H1 (cell line): ENCODE results near the gene BOK. TPM values are rescaled to one million over a fixed set of nuclear protein-coding genes. Genes with fewer than 3 reads are reported as not detected.

Experiments used
- CTCF ChIA-PET: fragments of 300-600 bp; sonication (Branson Sonifier 250); formaldehyde crosslinking; loops from one replicate; lab custom pipeline; 2021; ENCODE audit not compliant: partially characterized antibody; lab: Charles Lee
- POLR2A ChIA-PET: fragments of 300-600 bp; sonication (Branson Sonifier 250); formaldehyde crosslinking; loops from one replicate; lab custom pipeline; 2021; ENCODE audit warnings: inconsistent platforms; ENCODE audit not compliant: partially characterized antibody; lab: Charles Lee
- DNase-seq, 2 experiments: peaks; one replicate each; pipeline versions ENCODE4 v3.0.0 to v3.0.0-alpha.2; 2010 to 2022; ENCODE audit warnings: low spot score in 2 of 2, low read depth in 1 of 2, mixed read lengths in 1 of 2
- FAIRE-seq: peaks from 2 replicates; lab custom pipeline; 2011; peaks lifted over from hg19 to GRCh38; lab: Jason Lieb, UNC
- H2AFZ ChIP-seq: 2 replicates; pipeline ENCODE4 v1.8.1; 2012; ENCODE audit warnings: low read length, inconsistent platforms
- H2AK5ac ChIP-seq: 2 replicates; pipeline ENCODE4 v1.6.1; 2013; ENCODE audit warnings: low read depth, low read length
- H2BK120ac ChIP-seq: replicated peaks from 2 replicates; pipeline ENCODE3; 2013; ENCODE audit warnings: low read depth, low read length, inconsistent platforms
- H2BK12ac ChIP-seq: 2 replicates; pipeline ENCODE4 v1.6.1; 2013; ENCODE audit warnings: low read depth, low read length
- H2BK15ac ChIP-seq: 2 replicates; pipeline ENCODE4 v1.6.1; 2013; ENCODE audit warnings: low read length
- H2BK20ac ChIP-seq: 2 replicates; pipeline ENCODE4 v1.6.1; 2013; ENCODE audit warnings: low read length
- H2BK5ac ChIP-seq: 2 replicates; pipeline ENCODE4 v1.6.1; 2013; ENCODE audit warnings: low read depth, low read length
- H3K14ac ChIP-seq: 2 replicates; pipeline ENCODE4 v1.6.1; 2013; ENCODE audit warnings: inconsistent platforms; ENCODE audit not compliant: insufficient read length
- H3K18ac ChIP-seq: 2 replicates; pipeline ENCODE4 v1.6.1; 2013; ENCODE audit warnings: low read length; ENCODE audit errors: extremely low read depth
- H3K23ac ChIP-seq: 2 replicates; pipeline ENCODE4 v1.6.1; 2013; ENCODE audit warnings: inconsistent platforms; ENCODE audit not compliant: insufficient read length
- H3K23me2 ChIP-seq: 2 replicates; pipeline ENCODE4 v1.6.1; 2013; ENCODE audit warnings: low read depth, low read length
- H3K27ac ChIP-seq: 2 replicates; pipeline ENCODE4 v1.6.1; 2011; ENCODE audit warnings: low read depth, low read length, inconsistent platforms
- H3K27me3 ChIP-seq, 4 experiments: replicated peaks in 1 of 4; 1 replicate in 1 of 4; 2 replicates in 3 of 4; pipeline versions ENCODE4 v1.6.1 to v1.8.1; 2011 to 2013; ENCODE audit warnings: low read length in 3 of 4, mild to moderate bottlenecking in 3 of 4, inconsistent platforms in 2 of 4, mixed read lengths in 2 of 4, moderate library complexity in 1 of 4; ENCODE audit not compliant: control insufficient read depth in 3 of 4, insufficient read depth in 3 of 4; ENCODE audit errors: extremely low read depth in 1 of 4
- H3K36me3 ChIP-seq, 4 experiments: 2 replicates each; pipeline versions ENCODE4 v1.6.1 to v1.8.1; 2011 to 2013; ENCODE audit warnings: mild to moderate bottlenecking in 4 of 4, low read length in 3 of 4, moderate library complexity in 2 of 4, control low read depth in 1 of 4, inconsistent platforms in 1 of 4; ENCODE audit not compliant: insufficient read depth in 4 of 4, control insufficient read depth in 2 of 4
- H3K4ac ChIP-seq: replicated peaks from 2 replicates; pipeline ENCODE3; 2013; ENCODE audit warnings: low read length, low read depth, mixed read lengths, inconsistent platforms; ENCODE audit not compliant: insufficient read length
- H3K4me1 ChIP-seq, 4 experiments: replicated peaks in 1 of 4; 1 replicate in 1 of 4; 2 replicates in 3 of 4; pipeline versions ENCODE4 v1.6.1 to v1.8.1; 2011 to 2013; ENCODE audit warnings: low read length in 3 of 4, inconsistent platforms in 2 of 4, mixed read lengths in 1 of 4; ENCODE audit not compliant: insufficient read depth in 4 of 4, control insufficient read depth in 3 of 4
- H3K4me2 ChIP-seq, 2 experiments: 2 replicates each; pipeline versions ENCODE4 v1.6.1 to v1.8.1; 2011 to 2013; ENCODE audit warnings: low read depth in 2 of 2, low read length in 2 of 2, control low read depth in 1 of 2, inconsistent platforms in 1 of 2, mild to moderate bottlenecking in 1 of 2; ENCODE audit not compliant: insufficient read depth in 1 of 2
- H3K4me3 ChIP-seq, 4 experiments: fragments of 200-600, 300-600 bp in 1 of 4; sonication (generic), shearing (Covaris generic), sonication (Bioruptor Twin) in 1 of 4; 2 replicates each; pipeline versions ENCODE4 v1.5.1 to v1.8.1; 2011 to 2016; ENCODE audit warnings: low read length in 4 of 4, low read depth in 3 of 4, control low read depth in 2 of 4, inconsistent platforms in 2 of 4, mild to moderate bottlenecking in 2 of 4, mixed read lengths in 1 of 4, moderate library complexity in 1 of 4; ENCODE audit not compliant: insufficient read depth in 2 of 4; ENCODE audit errors: extremely low read depth in 1 of 4
- H3K56ac ChIP-seq: replicated peaks from 2 replicates; pipeline ENCODE3; 2013; ENCODE audit warnings: low read depth, mild to moderate bottlenecking, mixed read lengths, low read length, inconsistent platforms; ENCODE audit not compliant: insufficient read length
- H3K79me1 ChIP-seq: 2 replicates; pipeline ENCODE4 v1.6.1; 2013; ENCODE audit warnings: low read depth, low read length, control low read depth
- H3K79me2 ChIP-seq, 2 experiments: 2 replicates each; pipeline versions ENCODE4 v1.6.1 to v1.8.1; 2012 to 2013; ENCODE audit warnings: low read length in 2 of 2, mild to moderate bottlenecking in 2 of 2, inconsistent platforms in 1 of 2; ENCODE audit not compliant: insufficient read depth in 2 of 2, control insufficient read depth in 1 of 2
- H3K9ac ChIP-seq, 4 experiments: replicated peaks in 1 of 4; 1 replicate in 1 of 4; 2 replicates in 3 of 4; pipeline versions ENCODE4 v1.6.1 to v1.8.1; 2011 to 2013; ENCODE audit warnings: low read depth in 3 of 4, low read length in 3 of 4, control low read depth in 2 of 4, mild to moderate bottlenecking in 2 of 4, moderate library complexity in 2 of 4, inconsistent platforms in 1 of 4; ENCODE audit errors: extremely low read depth in 1 of 4
- H3K9me3 ChIP-seq, 2 experiments: 2 replicates each; pipeline versions ENCODE4 v1.6.1 to v1.8.1; 2012 to 2013; ENCODE audit warnings: mild to moderate bottlenecking in 2 of 2, moderate library complexity in 2 of 2, control low read depth in 1 of 2, inconsistent platforms in 1 of 2, low read depth in 1 of 2, low read length in 1 of 2, mixed read lengths in 1 of 2; ENCODE audit not compliant: insufficient read depth in 2 of 2
- H4K20me1 ChIP-seq, 2 experiments: replicated peaks in 1 of 2; 2 replicates each; pipeline versions ENCODE3 to v1.8.1; 2011 to 2013; ENCODE audit warnings: inconsistent platforms in 2 of 2, low read length in 2 of 2, mild to moderate bottlenecking in 1 of 2; ENCODE audit not compliant: insufficient read depth in 2 of 2, control insufficient read depth in 1 of 2
- H4K5ac ChIP-seq: 2 replicates; pipeline ENCODE4 v1.6.1; 2013; ENCODE audit warnings: low read length, low read depth, mixed read lengths, inconsistent platforms; ENCODE audit not compliant: insufficient read length
- H4K8ac ChIP-seq: 2 replicates; pipeline ENCODE4 v1.8.0; 2013; ENCODE audit warnings: mild to moderate bottlenecking, moderate library complexity, low read length, inconsistent platforms; ENCODE audit not compliant: insufficient read depth; ENCODE audit errors: extremely low read depth
- H4K91ac ChIP-seq: replicated peaks from 2 replicates; pipeline ENCODE3; 2013; ENCODE audit warnings: low read length, mixed read lengths, inconsistent platforms; ENCODE audit not compliant: insufficient read length
- CBX5 ChIP-seq: fragments of 300-800, 300-1000 bp; sonication (generic); IDR thresholded peaks from 2 replicates; pipeline ENCODE4 v1.7.1; 2016; ENCODE audit warnings: antibody characterized with exemption, low read length, low read depth
- FOSL1 ChIP-seq: IDR thresholded peaks from 2 replicates; pipeline ENCODE4 v1.6.1; 2011; ENCODE audit warnings: mild to moderate bottlenecking, low read depth, low read length, moderate library complexity; ENCODE audit not compliant: insufficient read depth
- WGBS, 2 experiments: shearing (Covaris generic) in 1 of 2; methylation state at CpG; one replicate each; pipeline versions ENCODE4 v1.1.6 to v1.1.7; 2013 to 2015; ENCODE audit warnings: low lambda C conversion rate in 2 of 2, mixed read lengths in 2 of 2, inconsistent platforms in 1 of 2, low coverage in 1 of 2, missing lambda C conversion rate in 1 of 2; ENCODE audit not compliant: insufficient replicate concordance in 2 of 2, insufficient coverage in 1 of 2, insufficient read length in 1 of 2; ENCODE audit errors: extremely low coverage in 1 of 2, missing lambda C conversion rate in 1 of 2; 5-methylcytosine and 5-hydroxymethylcytosine counted together
- polyA plus RNA-seq, 7 experiments: library from polyadenylated mRNA; depleted of rRNA in 3 of 7; stranded (reverse) in 5 of 7; unstranded in 2 of 7; fragments of >200 nt in 5 of 7; fragments of 200-250 nt in 2 of 7; gene quantifications; 1 replicate in 5 of 7; 2 replicates in 1 of 7; 4 replicates in 1 of 7; pipeline versions ENCODE4 v1.2.1 to v1.2.3, GENCODE V29; 2011 to 2013; ENCODE audit warnings: missing spikeins in 2 of 7, mixed read lengths in 2 of 7
- total RNA-seq: library from RNA; stranded (reverse); fragmentation: NEBNext Ultra II Directional; extraction: Animal tissue kit (Norgen Biotek cat#: 25700); gene quantifications from 2 replicates; pipeline ENCODE4 v1.2.1, GENCODE V29; 2021
- TF ChIP-seq, protein P1 (sequence below): IDR thresholded peaks from 2 replicates; pipeline ENCODE4 v1.6.1; 2011; ENCODE audit warnings: low read length, improper control_type of control experiment

Gene BOK
- total and polyA plus RNA-seq, 2 of the 8 experiments (the other 6 are each of a cell fraction or from before 2014, with no cell fraction given) = 33.7 to 37.6 TPM

DNA sequence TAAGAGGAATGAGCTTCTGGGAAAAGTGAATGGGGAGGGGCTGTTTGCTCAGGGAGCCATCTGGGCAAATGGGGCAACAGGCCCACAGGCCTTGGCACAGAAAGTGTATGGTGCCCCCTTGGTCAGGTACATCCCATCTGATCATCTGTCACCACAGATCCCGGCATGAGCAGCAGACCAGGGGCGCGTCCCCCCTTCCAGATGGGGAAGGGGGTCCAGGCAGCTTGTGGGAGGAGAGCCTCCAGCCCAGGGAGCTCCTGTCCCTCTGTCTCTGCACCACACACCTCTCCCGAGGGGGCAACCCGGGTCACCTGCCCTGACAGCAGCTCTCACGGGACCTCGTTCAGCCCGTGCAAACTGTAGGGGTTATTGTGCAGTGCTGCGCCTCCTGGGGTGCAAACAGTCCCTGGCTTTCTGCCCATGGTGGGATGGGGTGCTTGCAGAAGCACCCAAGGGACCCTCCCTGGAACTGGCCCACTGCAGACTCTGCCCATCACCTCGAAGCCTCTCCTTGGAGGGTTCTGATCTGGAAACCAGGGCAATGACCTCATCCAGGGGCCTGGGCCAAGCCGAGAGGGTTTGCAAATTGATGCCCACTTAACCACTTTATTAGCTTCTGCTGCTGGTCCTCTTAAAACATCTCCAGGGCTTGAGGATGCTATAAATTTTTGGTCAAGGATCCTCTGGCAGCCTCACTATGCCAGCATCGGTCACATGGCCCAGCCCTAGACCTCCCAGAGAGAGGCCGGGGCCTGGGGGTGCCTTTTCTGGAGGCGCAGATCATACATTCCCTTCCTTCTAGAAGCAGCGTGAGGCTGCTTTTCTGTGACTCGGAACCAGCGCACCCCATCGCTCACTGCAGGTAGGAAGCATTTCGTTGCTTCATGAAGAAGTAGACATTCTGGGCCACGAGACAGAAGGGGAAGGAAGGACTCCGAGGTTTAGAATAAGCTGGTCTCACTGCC, 7.6 kb upstream of the BOK start:
- 0 out of 2 replicates have a peak overlapping the region, but pooled peaks have one; percentile 38 for H4K8ac ChIP-seq
- H3K27ac ChIP-seq = no peak overlapping the region
- no peak overlapping the region for H3K56ac ChIP-seq
- POLR2A ChIA-PET = no interaction called here
- no peak overlapping the region for H2BK120ac ChIP-seq
- no peak overlapping the region for H3K23ac ChIP-seq
- no peak overlapping the region for H4K91ac ChIP-seq
- H4K20me1 ChIP-seq = peaks cover 0 to under 1% of the 10 kb centered on the region in 2 experiments
- H3K9ac ChIP-seq = no peak overlapping the region
- no peak for FAIRE-seq
- TF ChIP-seq, protein P1, sequence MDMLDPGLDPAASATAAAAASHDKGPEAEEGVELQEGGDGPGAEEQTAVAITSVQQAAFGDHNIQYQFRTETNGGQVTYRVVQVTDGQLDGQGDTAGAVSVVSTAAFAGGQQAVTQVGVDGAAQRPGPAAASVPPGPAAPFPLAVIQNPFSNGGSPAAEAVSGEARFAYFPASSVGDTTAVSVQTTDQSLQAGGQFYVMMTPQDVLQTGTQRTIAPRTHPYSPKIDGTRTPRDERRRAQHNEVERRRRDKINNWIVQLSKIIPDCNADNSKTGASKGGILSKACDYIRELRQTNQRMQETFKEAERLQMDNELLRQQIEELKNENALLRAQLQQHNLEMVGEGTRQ = no peak
- no peak for TF ChIP-seq FOSL1
- no peak for TF ChIP-seq CBX5
- H3K4me2 ChIP-seq = no peak overlapping the region
- no peak overlapping the region for H4K5ac ChIP-seq
- no peak overlapping the region for H3K4me3 ChIP-seq
- no peak overlapping the region for H2BK15ac ChIP-seq
- H3K18ac ChIP-seq = no peak overlapping the region
- no peak overlapping the region for H2BK12ac ChIP-seq
- no peak overlapping the region for H3K14ac ChIP-seq
- peaks cover 0 to 4% (median 1%) of the 10 kb centered on the region in 4 experiments; a peak in 4 of 7 replicates for H3K4me1 ChIP-seq
- 90% methylated on average over 18 of the region's 21 CpGs; no CpG with 5 or more reads in 1 of the 2 experiments for WGBS, 2 experiments
- peaks cover 5% of the 10 kb centered on the region; the same call in 1 of the 2 replicates for H3K23me2 ChIP-seq
- no peak for DNase-seq
- H2BK20ac ChIP-seq = no peak overlapping the region
- H3K79me1 ChIP-seq = no peaks in the 10 kb centered on the region
- no peak overlapping the region; the same call in 1 of the 2 replicates for H2AK5ac ChIP-seq
- H3K79me2 ChIP-seq = no peaks in the 10 kb centered on the region
- H3K9me3 ChIP-seq = no peaks in the 10 kb centered on the region
- H3K36me3 ChIP-seq = no peaks in the 10 kb centered on the region
- no peak overlapping the region for H3K4ac ChIP-seq
- peaks cover 0 to 5% (median 0%) of the 10 kb centered on the region in 4 experiments; a peak in 3 of 7 replicates for H3K27me3 ChIP-seq
- no peak overlapping the region for H2BK5ac ChIP-seq
- CTCF ChIA-PET = interaction anchor here (0.6 to 1.7 kb wide), 3 partner anchors 13 to 123 kb away, joined by 3 to 4 read pairs (median 3); no protein-coding TSS in a partner anchor
- no peak overlapping the region for H2AFZ ChIP-seq
